MM.1S (cell line): ENCODE data around the gene CREB5.

Experiments
- CTCF ChIP-seq: fragments of 300-600 bp; sonication (generic); IDR thresholded peaks from 2 replicates; pipeline ENCODE4 v1.5.1; 2016; ENCODE audit warnings: antibody characterized with exemption, low read length, mixed read lengths
- EZH2 ChIP-seq: fragments of 300-600 bp; sonication (generic); optimal IDR thresholded peaks from 2 replicates; pipeline ENCODE3; 2017; ENCODE audit warnings: low read depth, mild to moderate bottlenecking, antibody characterized with exemption, low read length, mixed read lengths

GRCh38 chr7:28618383-28618782, 206.1 kb downstream of the CREB5 start:
- TF ChIP-seq CTCF (no peak), EZH2 (no peak)
